ENCODE data around the gene C3orf33.

The C3orf33 gene

GRCh38 chr3:155782390-155782953 is 23.6 kb downstream of the C3orf33 start:
- no peak for FAIRE-seq

DNA sequence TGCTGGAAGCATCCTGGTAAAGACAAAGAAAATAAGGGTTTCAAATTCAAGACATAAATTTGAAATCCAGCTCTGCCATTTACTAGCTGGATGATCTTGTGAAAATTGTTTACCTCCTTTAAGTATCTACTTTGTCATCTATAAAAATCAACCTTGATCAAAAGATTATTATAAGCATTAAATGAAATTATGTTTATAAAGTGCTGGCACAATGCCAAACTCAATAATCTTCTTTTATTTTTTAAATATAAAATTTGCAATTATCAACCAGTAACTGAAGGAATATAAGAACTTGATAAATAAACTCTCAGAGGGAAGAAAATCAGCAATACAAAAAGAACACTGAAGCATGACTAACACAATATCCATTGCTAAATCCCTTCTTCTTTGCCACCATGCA is 25.8 kb downstream of the C3orf33 start:
- FAIRE-seq: peak; percentile 19

DNA sequence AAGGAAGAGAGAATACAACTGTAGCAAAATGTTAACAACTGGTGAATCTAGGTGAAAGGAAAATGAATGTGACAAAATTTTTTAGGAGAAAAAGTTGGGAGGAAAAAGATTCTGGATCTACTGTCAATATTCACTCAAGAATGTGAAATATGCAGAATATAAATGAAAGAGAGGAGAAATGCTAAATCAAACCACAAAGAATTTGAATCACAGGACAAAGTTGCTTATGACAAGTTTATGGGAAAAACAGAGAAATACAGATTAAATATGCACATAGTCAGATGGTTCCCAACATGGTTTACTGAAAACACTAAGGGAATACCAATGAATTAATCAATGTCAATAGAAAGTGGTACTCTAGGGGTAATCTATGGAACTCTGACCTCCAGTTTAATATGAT is 27.6 kb downstream of the C3orf33 start:
- FAIRE-seq: no peak

GRCh38 chr3:155772801-155773200 is 33.3 kb downstream of the C3orf33 start:
- no peak for FAIRE-seq

GRCh38 chr3:155771126-155771525 is 35.0 kb downstream of the C3orf33 start:
- no peak for FAIRE-seq

- FAIRE-seq: no peak
Observed at GRCh38 chr3:155766206-155766605, 39.9 kb downstream of the C3orf33 start.

DNA sequence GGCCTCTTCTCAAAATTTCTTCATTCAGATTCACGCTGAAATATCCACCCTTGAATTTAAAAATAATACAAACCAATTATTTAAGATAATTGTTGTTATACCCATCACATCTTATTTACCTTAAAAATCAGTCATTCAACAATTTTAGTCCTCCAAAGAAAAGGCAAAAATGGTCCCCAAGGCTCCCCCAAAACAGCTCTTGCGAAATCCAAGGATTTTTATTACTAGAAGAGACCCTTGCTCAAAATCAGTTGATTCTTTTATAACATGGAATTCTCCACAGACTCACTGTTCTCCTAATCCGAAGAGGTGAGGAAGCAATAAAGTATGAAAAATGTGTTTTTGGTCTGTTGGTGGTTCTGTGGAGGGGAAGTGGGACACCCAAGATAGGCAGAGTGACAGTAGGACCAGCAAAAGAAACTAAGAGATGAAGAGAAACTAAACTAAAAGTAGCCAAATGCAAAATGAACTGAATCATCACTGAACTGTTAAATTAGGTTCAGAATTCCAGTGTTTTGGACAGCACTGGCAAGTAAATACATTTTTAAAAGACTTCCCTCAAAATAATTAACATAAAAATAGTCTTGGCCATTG is 42.1 kb downstream of the C3orf33 start:
- no peak for FAIRE-seq

- FAIRE-seq: no peak
Observed at GRCh38 chr3:155760653-155761052, 45.4 kb downstream of the C3orf33 start.

- FAIRE-seq: no peak
Observed at GRCh38 chr3:155757577-155757976, 48.5 kb downstream of the C3orf33 start.

GRCh38 chr3:155753038-155753639 is 52.9 kb downstream of the C3orf33 start:
- FAIRE-seq: peak; percentile 93

DNA sequence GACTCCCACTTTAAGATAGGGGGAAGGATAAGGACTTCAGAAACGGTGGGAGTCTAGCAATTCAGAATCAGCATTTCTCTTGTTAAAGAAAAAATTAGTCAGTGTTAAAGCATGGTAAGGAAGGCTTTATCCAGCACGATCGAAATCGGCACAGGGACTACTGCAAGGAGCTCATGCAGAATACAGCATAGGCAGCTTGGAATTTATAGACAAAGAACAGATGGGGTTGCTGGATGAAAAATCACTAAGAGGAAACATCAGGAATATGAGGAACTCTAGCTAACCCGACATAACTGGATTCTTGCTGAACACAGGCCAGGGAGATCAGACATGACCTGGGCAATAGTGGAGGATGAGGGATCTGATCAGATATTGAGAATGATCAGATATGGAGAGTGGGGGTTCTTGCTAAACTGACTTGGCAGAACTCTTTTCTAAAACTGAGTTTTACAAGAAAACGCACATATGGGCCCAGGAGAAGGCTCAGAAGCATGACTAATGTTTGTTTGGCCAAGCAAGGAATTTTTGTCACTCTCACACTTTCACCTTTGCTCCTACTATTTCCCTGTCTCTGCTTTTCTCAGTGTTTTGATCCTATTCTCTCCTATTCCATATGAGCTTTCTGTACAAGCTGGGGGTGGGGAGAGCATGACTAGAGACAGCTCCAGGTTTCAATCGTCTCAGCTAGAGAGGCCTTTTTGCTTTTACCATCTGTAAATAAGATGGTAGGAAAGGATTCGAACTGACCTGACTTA is 57.3 kb downstream of the C3orf33 start:
- FAIRE-seq: no peak

- no peak for FAIRE-seq
Observed at GRCh38 chr3:155747946-155748290, 58.2 kb downstream of the C3orf33 start.

DNA sequence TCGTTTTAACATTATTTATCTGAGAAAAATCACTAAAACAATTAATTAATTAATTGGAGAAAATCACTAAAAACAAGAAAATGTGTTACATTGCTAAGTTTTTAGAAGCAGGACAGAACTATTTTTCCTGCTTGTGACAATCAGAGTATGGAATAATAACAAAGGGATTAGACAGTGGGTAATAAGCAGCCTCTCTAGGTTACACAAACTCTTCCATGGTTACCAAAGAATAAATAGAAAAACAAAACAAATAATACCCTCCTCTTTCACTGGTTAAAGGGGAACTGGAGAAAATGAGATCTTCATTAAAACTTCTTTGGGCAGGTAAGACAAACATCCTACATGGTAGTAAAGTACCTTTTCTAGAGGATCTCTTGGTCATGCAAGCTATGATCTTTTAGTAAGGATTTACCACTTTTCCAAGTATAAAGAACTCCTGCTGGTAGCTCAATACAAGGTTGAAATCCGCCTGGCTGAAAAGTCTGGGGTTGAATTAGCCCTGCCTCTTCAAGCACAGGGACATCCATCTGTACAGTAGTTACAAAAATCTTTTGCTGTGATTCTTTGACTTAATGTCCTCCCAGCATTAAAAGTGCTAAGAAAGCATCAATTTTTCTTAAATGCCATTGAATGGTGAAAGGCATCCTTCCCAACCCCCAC is 58.7 kb downstream of the C3orf33 start:
- FAIRE-seq: peak; percentile 95

DNA sequence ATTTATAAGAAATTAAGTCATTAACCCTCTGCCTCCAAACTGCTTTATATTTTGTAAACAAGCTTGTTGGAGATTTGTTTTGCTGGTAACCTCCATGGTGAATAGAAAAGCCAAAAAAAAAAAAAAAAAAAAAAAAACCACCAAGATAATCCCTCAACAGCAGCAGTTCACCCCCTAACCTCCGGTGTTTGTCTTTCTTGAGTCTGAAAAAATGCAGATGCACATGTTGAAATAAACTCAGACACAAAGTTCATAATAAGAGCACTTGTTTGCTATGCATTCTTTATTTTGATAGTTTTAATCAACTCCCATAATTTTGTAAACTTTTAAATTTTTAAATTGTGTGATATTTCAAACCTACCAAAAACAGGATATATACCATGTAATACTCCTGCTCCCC is 59.4 kb downstream of the C3orf33 start:
- peak; percentile 44 for FAIRE-seq

DNA sequence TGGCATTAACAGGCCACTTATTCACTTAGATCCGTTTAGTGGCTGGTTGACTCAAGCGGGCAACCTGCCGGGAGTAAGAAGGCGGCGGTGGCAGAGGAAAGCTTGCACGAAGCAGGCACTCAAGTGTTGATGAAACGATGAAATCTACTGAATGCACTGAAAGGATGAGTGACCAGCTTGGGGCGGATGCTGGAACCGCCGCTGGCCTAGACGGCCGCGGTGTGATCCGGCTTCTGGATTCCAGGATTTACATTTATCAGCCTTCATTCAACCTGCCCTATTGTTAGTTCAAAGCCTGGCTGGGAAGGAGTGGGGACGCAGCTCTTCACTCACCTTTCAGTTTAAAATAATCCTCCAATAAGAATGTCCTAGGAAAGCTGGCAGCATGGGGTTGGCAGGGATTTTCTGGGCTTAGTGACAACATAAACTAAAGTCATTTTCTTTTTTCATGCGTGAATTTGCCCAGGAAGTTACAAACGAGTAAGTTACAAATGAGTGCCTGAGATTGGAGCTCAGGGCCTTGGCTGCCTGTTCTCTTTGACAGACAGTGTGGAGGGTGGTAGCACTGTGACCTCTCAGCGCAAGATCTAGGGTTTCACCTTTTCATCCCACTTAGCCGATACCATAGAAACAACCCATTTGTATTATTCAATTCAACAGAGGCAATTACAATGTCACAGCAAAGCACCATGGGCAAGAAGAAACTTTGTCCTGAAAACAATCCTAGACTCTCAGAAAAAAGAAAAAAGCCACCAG is 60.1 kb downstream of the C3orf33 start:
- peak; percentile 91 for FAIRE-seq

- no peak for FAIRE-seq
Observed at GRCh38 chr3:155744626-155745324, 61.3 kb downstream of the C3orf33 start, which contains the start of gene PLCH1. TSS of gene PLCH1 (minus strand) at chr3:155745071. CDS start at chr3:155704224, 40,847 bp downstream.

- FAIRE-seq: no peak
Observed at GRCh38 chr3:155744010-155744625, 62.0 kb downstream of the C3orf33 start.

DNA sequence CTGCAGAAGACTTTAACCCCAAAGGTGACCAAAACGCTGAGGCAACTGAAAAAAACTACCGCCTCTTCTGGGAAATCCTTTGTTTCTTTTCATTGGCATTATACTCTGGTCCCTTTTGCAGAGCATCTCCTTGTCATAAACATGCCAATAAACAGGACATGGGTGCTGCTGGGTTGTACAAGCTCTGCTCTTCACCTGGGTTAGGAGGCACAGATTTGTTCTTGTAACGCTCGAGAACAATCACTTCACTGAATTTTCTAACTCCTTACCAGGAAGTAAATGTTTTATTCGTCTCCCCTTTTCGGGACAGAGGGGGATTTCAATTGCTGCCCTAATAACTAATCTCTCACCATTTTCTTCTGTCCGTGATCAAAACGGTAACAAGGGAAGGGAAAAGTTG is 62.5 kb downstream of the C3orf33 start:
- FAIRE-seq: no peak

DNA sequence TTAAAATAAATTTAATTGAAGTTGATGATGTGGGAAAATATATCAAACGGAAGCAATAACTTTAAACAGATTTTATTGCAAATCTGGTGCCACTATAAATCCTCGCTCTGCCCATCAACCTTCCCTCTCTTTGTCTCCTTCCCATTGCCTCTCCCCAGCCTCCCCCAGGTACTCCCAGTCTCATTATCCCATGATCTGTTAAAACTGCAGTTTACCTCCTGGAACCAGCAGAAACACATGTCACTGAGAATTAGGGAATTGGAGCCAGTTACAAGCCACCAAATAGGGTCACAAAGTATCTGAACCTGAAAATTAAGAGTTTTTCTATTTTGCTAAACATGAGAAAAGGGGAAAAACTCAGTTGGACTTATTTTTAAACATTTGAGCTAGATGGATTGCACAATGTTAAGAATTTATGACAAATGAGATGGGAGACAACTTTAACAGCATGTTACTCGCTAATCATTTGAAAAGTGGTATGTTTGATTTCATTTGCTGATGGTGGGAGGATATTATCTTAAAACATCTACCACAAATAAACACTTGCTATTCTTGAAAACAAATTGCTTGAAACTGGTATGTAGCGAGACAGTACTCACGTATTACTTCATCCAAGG is 63.6 kb downstream of the C3orf33 start:
- FAIRE-seq: no peak

DNA sequence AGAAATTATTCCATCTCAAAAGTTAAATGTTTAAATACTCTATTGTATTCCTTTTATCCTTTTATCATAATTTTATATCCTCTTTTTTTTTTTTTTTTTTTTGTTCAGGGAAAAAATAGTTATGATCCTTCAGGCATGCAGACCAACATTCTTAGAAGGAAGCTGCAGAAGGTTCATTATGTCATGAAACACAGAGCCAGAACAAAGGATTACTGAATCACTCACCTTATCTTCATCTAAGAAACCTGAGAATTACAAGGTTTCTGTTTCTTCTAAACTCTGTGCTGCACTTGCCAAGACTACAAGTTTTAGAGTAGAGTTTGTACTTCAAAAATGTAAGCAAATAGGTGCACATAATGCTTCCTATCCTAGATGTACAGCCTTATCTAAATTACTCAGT is 64.5 kb downstream of the C3orf33 start:
- FAIRE-seq: peak; percentile 27

- no peak for FAIRE-seq
Observed at GRCh38 chr3:155741101-155741500, 65.0 kb downstream of the C3orf33 start.

All from G401.6 (cell line).